GM12872 (cell line): ENCODE results near the gene MYNN.
A peak's percentile ranks its signal among the peaks of the same experiment; 100 is the strongest.

ENCODE experiments used
- CTCF ChIP-seq: IDR thresholded peaks from 3 replicates; pipeline ENCODE4 v1.5.1; 2011; ENCODE audit warnings: low read depth, mild to moderate bottlenecking, low read length, moderate library complexity; ENCODE audit not compliant: insufficient read depth

The MYNN gene

GRCh38 chr3:169811631-169812331, 38.6 kb downstream of the MYNN start:
- no peak for TF ChIP-seq CTCF

- TF ChIP-seq CTCF, result no peak
These were observed 39.4 kb downstream of the MYNN start, which contains the start of the genes LRRC34 and LRRIQ4 for GRCh38 chr3:169812332-169813235. LRRC34 (minus strand) TSS chr3:169812904; CDS start chr3:169812548, 356 bp downstream. LRRIQ4 (plus strand) TSS chr3:169812870; CDS start chr3:169821922, 9,052 bp downstream.

- no peak for TF ChIP-seq CTCF
These were observed 40.1 kb downstream of the MYNN start for GRCh38 chr3:169813278-169813677.

- TF ChIP-seq CTCF, result peak; percentile 85
These were observed 40.7 kb downstream of the MYNN start for GRCh38 chr3:169813757-169814517.

- no peak for TF ChIP-seq CTCF
These were observed 42.5 kb downstream of the MYNN start for GRCh38 chr3:169815590-169816150.

- no peak for TF ChIP-seq CTCF
These were observed 45.1 kb downstream of the MYNN start for GRCh38 chr3:169818316-169818715.
